Caki2 (cell line): Measurements from ENCODE around the gene JUNB. TPM values are rescaled to one million over a fixed set of nuclear protein-coding genes. Genes with fewer than 3 reads are reported as not detected.

Source experiments
- DNase-seq: peaks from one replicate; pipeline ENCODE4 v3.0.0-alpha.2; 2015; ENCODE audit warnings: low read depth
- in situ Hi-C: cut with HindIII; loops from 2 replicates; pipeline ENCODE4 v1.10.0; 2016; ENCODE audit warnings: low sequenced_read_pairs, low pct_unique_long_range_greater_than_20kb, mixed read lengths
- total RNA-seq: library from RNA; depleted of rRNA; stranded (reverse); fragments of >200 nt; shearing (Covaris generic); gene quantifications from 2 replicates; pipeline ENCODE4 v1.2.3, GENCODE V29; 2014; ENCODE audit warnings: low replicate concordance

The JUNB gene
- total RNA-seq, 1 experiment from 2014 or later = 63.3 TPM

DNA sequence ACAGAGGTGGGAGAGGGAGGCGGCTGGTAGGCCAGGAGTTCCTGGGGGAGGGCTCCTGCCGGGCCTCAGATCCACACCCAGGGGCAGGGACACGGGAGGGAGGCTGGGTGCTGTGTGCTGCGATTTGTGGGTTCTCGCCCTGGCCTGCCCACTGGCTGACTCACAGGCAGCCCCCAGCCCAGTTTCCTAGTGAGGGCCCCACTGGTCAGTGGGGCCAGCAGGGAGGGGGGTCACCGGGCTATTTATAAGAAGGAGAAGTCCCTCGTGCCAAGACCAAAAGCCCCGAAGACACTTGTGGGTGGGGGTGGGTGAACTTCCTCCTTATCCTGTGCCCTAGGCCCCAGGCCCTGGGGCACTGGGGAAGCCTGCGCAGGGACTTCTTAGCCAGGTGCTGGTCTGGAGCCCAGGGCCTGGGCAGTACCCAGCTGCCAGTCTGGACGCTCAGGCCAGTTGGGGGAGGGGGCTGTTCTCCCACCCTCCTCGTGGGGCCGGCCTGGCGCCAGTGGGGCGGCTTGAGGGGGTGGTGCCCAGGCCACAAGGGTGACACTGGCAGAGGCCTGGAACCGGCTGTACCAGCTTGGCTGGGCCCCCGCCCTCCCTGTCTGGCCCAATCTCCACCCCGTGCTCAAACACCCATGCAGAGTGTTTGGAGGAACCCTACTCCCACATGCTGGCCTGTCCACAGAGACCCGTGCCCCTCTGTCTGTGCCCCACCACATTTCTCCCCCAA is 5.0 kb upstream of the JUNB start:
- in situ Hi-C loops = no loop called here
- DNase-seq = no peak

DNA sequence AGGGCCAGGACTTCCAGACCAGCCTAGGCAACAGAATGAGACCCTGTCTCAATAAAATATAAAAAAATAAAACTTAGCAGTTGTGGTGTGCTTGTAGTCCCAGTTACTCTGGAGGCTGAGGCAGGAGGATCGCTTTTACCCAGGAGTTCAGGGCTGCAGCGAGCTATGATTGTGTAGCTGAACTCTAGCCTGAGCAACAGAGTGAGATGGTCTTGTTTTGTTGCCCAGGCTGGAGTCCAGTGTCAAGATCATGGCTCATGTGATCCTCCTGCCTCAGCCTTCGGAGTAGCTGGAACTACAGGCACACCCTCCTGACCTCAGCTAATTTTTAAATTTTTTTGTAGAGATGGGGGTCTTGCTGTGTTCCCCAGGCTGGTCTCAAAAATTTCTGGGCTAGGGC is 4.3 kb upstream of the JUNB start:
- in situ Hi-C loops = no loop called here
- DNase-seq = no peak

DNA sequence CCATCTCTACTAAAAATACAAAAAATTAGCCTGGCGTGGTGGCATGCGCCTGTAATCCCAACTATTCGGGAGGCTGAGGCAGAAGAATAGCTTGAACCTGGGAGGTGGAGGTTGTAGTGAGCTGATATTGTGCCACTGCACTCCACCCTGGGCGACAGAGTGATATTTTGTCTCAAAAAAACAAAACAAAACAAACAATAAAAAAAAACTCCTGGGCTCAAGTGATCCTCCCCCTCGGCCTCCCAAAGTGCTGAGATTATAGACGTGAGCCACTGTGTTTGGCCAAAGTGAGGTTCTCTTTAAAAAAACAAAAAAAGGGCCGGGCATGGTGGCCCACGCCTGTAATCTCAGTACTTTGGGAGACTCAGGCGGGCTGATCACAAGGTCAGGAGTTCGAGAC is 3.8 kb upstream of the JUNB start:
- in situ Hi-C loops = no loop called here
- DNase-seq = no peak

DNA sequence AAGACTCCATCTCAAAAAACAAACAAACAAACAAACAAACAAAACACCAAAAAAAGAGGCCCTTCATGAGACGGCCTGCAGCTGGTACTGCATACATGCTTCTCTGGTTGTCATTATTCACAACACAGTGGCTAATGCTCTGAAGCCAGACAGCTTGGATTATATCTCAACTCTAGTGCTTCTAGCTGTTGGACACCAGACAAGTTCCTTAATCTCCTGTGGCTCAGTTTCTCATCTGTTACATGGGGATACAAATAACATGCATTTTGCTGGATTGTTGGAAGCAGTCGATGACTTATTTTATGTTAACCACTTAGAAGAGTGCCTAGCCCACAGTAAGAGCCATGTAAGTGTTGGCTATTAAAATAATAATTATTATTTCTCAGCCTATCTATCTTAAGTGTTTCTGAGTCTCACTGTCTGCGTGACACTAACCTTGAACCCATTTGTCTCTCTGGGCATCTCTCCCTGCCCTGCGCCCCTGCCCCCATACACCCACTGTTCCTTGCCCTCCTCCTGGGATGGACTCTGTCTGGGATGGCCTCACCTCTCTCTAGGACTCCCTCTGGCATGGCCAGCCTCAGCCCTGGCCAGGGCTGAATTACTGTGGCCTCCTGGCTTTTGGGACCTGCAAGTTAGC is 3.1 kb upstream of the JUNB start:
- in situ Hi-C loops = no loop called here
- no peak for DNase-seq

DNA sequence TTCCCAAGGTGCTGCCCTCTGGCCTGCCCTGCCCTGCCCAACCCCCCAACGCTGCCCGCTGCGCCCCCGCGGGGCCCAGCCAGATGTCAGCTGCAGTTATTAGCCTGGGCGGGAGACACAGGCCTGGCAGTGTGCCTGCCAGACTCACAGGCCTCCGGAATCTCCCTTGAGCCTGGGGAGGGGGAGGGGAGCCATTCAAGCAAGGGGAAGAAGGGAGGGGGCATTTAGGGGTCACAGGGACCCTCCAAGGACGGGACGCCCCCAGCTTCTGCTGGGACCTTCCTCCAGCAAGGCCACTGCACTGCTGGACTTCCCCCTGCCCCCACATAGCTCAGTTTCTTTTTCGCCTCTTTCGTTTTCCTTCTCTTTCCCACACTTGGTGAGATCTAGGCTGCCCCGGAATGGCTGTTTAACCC is 2.6 kb upstream of the JUNB start:
- in situ Hi-C loops = no loop called here
- DNase-seq = peak; percentile 81

DNA sequence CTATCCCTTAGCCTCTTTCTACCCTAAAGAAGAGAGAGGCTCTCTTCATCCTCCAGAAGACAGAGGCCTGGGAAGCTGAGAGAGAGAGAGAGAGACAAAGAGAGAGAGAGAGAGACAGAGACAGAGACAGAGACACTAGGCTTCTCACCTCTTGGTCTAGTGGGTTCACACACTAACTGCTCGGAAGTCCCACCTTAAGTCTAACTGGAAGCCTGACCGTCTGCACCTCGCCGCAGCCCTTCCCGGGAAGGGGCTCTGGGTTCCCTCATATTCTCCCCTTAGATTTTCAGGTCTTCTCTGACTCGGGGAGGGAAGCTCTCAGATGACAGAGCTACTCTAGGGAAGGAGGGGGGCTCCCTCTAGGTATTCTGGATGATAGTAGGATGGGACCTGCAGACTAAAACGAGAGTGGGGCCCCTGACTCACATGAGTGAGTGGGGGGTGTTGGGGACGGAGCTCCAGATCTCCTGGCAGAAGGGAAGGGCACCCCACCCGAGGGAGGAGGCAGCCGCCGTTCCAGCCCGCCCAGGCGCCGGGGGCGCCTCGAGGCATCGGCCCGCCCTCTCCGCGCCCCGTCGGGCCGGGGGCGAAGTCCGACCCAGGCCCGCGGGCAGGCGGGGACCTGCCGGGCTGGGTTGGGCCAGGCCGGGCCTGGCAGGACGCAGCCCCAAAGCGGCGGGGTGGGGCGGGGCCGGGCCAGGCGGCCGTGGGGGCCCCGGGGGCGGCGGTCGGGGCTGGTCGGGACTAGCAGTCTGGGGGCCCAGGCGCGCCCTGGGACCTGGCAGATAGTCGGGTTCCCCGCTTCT is 2.0 kb upstream of the JUNB start:
- in situ Hi-C loops = no loop called here

DNA sequence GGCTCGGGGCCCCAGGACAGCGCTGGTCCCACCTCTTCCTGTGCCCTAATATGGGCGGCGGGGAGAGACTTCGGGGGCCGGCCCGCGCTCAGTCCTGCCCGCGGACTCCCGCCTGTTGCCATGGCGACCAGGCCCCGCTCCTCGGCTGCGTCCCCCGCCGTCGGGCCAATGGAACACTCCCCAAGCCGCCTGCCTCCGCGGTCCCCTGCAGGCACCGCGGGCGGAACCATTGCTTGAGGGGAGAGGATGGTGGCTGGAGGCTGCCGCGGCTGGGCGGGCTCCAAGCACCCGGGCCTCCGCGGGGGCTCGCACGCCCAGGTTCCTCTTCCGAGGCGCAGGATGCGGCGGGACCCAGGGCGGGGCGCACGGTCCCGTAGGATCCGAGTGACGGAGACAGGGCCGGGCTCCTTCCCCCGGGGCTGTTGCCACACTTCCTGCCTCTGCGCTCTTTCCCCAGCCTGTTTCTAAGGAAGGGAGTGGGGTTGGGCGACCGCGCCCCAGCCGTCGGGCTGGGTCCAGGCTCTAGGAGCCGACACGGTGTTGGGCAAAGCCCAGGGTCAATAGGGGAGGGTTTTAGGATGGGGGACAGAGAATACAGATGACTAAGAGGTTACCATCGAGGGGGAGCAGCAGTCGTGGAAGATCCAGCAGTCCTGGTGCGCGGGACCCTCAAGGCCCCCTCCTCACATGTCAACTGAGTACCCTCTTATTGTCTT is 1.2 kb upstream of the JUNB start:
- in situ Hi-C loops = no loop called here
- peak; percentile 99 for DNase-seq

More for the DNA sequence above, 2.0 kb upstream of the JUNB start:
- peak; percentile 76 for DNase-seq

DNA sequence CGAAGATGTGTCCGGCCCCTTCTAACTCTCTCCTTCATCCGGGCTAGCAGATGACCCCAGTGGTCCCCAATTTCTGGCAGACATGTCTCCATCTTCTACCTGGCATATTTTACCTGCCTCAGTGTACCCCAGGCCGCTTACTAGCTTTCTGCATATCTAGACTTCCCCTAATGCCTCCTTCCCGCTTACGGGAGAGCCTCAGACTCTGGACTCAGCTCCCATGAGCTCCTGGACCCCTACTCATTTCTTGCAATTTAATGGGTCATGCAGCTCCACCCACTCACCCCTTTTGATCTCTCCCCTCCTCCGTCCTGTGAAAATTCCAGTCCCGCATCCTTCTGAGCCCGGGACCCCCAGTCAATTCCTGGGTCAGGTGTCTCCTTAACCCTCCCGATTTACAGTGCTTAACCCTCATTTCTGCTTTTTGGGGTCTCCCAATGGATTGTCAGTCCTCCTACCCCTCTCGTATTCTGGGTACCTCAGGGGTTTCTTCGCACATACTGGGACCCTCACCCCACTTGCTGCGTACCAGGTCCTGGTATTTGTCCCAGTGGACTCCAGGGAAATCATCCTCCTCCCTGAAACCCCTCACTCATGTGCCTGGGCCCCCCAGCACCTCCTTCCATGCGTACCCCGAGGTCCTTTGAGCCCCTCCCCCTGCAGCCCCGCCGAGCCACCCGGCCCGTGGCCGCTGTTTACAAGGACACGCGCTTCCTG is 500 bp upstream of the JUNB start:
- in situ Hi-C loops = no loop called here
- peak; percentile 26 for DNase-seq

DNA sequence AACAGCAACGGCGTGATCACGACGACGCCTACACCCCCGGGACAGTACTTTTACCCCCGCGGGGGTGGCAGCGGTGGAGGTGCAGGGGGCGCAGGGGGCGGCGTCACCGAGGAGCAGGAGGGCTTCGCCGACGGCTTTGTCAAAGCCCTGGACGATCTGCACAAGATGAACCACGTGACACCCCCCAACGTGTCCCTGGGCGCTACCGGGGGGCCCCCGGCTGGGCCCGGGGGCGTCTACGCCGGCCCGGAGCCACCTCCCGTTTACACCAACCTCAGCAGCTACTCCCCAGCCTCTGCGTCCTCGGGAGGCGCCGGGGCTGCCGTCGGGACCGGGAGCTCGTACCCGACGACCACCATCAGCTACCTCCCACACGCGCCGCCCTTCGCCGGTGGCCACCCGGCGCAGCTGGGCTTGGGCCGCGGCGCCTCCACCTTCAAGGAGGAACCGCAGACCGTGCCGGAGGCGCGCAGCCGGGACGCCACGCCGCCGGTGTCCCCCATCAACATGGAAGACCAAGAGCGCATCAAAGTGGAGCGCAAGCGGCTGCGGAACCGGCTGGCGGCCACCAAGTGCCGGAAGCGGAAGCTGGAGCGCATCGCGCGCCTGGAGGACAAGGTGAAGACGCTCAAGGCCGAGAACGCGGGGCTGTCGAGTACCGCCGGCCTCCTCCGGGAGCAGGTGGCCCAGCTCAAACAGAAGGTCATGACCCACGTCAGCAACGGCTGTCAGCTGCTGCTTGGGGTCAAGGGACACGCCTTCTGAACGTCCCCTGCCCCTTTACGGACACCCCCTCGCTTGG is 966 bp downstream of the JUNB start:
- peak; percentile 64 for DNase-seq
- in situ Hi-C loops = no loop called here

DNA sequence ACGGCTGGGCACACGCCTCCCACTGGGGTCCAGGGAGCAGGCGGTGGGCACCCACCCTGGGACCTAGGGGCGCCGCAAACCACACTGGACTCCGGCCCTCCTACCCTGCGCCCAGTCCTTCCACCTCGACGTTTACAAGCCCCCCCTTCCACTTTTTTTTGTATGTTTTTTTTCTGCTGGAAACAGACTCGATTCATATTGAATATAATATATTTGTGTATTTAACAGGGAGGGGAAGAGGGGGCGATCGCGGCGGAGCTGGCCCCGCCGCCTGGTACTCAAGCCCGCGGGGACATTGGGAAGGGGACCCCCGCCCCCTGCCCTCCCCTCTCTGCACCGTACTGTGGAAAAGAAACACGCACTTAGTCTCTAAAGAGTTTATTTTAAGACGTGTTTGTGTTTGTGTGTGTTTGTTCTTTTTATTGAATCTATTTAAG is 1.6 kb downstream of the JUNB start:
- in situ Hi-C loops = no loop called here
- DNase-seq = no peak

DNA sequence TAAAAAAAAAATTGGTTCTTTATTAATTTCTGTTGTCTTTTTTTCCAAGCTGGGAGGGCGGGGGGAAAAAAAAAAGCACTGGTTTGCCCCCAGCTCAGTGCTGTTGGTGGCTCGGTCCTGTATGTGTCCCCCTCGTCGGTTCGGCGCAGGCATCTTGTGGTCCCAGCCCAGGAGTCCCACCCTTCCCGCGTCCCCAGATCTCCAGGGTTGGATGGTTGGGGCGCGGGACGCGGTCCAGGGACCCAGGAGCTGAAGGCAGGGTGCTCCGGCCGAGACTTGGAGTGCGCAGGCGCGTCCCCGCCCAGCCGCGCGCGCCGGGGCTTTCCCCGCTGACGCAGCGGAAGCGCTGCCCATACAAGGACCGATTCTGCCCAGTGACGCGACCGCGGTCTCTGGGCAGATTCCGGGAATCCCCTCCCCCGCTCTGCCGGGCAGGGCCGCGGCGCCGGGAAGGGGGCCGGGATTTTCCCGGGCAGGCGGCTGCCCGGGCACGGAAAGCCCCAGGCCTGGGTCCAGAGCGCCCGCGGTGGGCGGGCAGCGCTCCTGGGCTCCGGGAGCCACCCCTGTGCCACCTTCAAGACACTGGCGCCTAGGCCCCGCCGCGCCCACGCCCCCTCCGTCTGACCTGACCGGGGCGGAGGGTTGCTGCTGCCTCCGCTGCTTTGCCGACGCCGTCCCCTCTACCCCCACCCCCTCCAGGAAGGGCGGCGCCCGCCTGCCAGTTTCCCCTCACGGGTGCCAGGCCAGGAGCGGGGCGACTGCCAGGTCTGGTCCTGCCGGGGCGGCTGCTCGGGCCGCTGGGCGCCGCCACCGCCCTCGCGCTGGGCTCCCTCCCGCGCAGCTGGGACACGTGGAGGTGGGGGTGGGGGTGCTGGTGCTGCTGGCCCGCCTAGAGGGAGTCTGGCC is 2.3 kb downstream of the JUNB start:
- in situ Hi-C loops = no loop called here
- DNase-seq = peak; percentile 98

DNA sequence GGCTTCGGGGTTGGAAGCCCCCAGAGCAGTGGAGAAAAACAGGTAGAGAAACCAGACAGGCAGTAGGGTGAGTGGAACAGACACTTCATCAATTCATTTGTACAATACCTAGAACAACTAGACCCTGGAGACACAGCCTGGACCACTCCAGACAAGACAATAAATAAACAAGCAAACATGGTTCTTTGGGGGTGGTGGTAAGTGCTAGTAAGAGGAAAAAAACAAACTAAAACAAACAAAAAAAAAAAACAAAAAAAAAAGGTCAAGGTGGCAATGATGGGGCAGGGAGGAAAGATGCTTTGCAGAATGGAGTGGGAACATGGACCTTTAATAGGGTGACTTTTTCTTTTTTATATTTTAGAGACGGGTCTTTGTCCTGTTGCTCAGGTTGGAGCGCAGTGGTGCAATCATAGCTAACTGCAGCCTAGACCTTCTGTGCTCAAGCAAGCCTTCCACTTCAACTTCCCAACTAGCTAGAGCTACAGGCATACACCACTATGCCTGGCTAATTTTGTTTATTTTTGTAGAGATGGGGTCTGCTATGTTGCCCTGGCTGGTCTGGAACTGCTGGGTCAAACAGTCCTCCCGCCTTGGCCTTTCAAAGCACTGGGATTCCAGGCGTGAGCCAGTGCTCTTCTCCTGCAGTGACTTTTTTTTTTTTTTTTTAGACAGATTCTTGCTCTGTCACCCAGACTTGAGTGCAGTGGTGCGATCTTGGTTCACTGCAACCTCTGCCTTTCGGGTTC is 3.1 kb downstream of the JUNB start:
- DNase-seq = peak; percentile 58
- in situ Hi-C loops = no loop called here

DNA sequence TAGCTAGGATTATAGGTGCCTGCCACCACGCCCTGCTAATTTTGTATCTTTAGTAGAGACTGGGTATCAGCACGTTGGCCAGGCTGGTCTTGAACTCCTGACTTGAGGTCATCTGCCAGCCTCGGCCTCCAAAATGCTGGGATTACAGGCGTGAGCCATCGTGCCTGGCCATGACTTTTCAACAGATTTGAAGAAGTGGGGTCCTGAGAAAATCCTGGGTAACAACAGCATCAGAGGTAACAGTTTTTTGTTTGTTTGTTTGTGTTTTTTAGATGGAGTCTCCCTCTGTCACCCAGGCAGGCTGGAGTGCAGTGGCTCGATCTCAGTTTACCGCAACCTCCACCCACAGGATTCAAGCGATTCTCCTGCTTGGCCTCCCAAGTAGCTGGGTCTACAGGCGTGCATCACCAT is 3.7 kb downstream of the JUNB start:
- in situ Hi-C loops = no loop called here
- DNase-seq = no peak

DNA sequence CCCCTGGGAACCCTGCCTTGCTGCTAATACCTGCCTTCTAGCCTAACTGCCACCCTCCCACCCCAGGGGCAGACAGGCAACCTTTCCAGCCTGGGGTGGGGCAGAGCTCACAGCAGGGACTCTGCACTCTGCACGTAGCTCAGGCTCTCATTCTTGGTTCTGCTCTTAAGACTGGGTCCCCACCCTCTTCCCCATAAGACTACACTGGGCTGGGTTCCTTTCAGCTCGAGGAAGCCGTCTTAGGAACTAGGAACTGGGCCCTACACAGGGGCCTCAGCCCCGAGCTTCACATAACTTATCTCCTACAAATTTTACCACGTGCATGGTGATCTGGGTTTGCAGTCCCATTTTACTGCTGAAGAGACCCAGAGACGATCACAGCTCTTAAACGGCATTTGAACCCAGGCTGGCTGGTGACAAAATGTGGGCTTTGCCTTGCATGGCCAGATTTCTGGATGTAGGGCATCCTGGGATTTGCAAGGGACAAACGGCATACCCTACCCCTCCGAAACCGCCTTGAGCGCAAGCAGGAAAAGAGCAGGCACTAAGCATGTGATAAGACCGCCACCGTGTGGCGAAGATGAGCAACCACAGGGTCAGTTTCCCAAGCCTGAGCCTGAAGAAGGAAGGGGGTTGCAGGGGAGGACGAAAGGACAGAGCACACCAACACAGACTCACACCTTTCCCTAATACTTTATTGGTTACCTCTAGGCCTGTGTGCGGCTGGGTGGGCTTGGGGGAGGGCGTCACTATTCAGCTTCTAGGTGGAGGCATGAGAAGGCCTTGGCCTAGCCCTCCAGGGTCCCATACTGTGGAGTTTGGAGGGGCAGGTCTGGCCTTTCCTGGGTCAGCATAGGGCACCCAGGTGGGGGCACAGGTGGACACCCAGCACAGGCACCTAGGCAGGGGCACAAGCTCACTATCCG is 5.1 kb downstream of the JUNB start:
- peak; percentile 82 for DNase-seq
- in situ Hi-C loops = no loop called here

DNA sequence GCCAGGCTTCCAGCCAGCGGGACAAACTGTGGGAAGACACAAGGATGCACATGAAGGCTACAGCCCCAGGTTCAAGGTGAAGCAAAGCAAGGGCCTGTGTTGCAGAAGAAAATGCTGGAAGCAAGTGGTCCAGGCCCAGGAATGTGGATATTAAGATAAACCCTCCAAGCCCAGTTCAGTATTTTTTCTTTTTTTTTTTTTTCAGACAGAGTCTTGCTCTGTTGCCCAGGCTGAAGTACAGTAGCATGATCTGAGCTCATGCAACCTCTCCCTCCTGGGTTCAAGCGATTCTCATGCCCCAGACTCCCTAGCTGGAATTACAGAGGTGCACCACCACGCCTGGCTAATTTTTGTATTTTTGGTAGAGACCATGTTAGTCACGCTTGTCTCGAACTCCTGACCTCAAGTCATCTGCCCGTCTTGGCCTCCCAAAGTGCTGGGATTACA is 5.9 kb downstream of the JUNB start:
- in situ Hi-C loops = no loop called here
- DNase-seq = no peak
